Measurements from ENCODE around the gene ZNF217. TPM values are rescaled to one million over a fixed set of nuclear protein-coding genes. Genes with fewer than 3 reads are reported as not detected.
"Not testable (repeated sequence)": the region's sequence is repeated elsewhere in the genome, so short reads cannot be mapped to it uniquely, and the experiment has no call there.

Gene ZNF217
- total and polyA plus RNA-seq, 2 experiments from 2014 or later = 4.7 to 32.4 TPM

DNA sequence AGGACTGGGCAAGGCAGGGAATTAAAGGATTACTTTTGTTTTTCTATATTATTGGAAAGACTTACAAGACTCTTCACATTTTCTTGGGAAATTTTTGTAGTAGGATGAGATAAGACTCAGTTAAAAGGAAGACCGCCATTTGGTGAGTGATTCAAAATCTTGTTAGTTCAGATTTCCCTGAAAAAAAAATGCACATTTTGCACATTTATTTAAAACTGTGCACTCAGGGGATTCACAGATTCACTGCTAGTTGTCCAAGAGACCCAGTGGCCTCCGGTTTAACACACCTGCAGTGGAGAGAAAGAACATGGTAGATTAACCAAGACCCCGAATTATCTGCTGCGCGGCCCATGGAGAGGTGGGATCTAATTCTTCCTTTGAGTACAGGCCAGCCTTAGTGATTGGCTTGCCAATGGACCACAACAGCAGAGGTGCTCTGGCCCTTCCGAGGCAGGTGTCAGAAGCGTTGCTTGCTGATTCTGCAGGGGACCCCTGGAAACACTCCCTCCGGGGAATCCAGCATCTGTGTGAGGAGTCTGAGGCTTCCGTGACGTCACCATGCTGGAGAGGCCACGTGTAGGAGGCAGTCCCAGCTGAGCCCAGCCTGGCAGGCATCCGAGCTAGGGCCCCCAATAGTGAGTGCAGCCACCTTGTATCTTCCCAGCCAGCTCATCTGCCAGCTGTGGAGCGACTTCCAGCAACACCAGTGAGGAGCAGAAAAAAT lies 68.9 kb downstream of the ZNF217 start:
- TF ChIP-seq EZH2phosphoT487 (IDR thresholded peaks at IDR 0.05; ENCODE audit: low read depth, severe bottlenecking, unreplicated experiment) = no peak
- no peak for TF ChIP-seq EZH2 (IDR thresholded peaks at IDR 0.05; ENCODE audit: borderline replicate concordance)

GRCh38 chr20:53523615-53524014 lies 70.0 kb downstream of the ZNF217 start:
- H2AFZ ChIP-seq; H3K4me1 ChIP-seq (ENCODE audit: insufficient read depth); H3K4me2 ChIP-seq; H3K9me2 ChIP-seq (replicated peaks; ENCODE audit: insufficient read depth); H3K27ac ChIP-seq; H3K9me3 ChIP-seq (ENCODE audit: low read depth); H3K27me3 ChIP-seq; H3K36me3 ChIP-seq (replicated peaks; ENCODE audit: insufficient read depth, low read depth); H3K4me3 ChIP-seq; H3K79me2 ChIP-seq; H4K20me1 ChIP-seq (ENCODE audit: insufficient read depth, poor library complexity, severe bottlenecking); DNase-seq (ENCODE audit: low spot score): not testable (repeated sequence)
- WGBS (ENCODE audit: low lambda C conversion rate, missing lambda C conversion rate) = 97% methylated on average over 2 of the region's 2 CpGs

More for the DNA sequence above, 68.9 kb downstream of the ZNF217 start:
- H3K4me1 ChIP-seq (ENCODE audit: insufficient read depth) = no peaks in the 10 kb centered on the region
- no peaks in the 10 kb centered on the region for H3K9me2 ChIP-seq (replicated peaks; ENCODE audit: insufficient read depth)
- H3K79me2 ChIP-seq = no peaks in the 10 kb centered on the region
- H2AFZ ChIP-seq = no peak overlapping the region
- no peak for DNase-seq (ENCODE audit: low spot score)
- no peak overlapping the region for H3K4me2 ChIP-seq
- no peaks in the 10 kb centered on the region for H3K36me3 ChIP-seq (replicated peaks; ENCODE audit: insufficient read depth, low read depth)
- WGBS (ENCODE audit: low lambda C conversion rate, missing lambda C conversion rate) = 84% methylated on average over 13 of the region's 13 CpGs
- H3K4me3 ChIP-seq = no peak overlapping the region
- no peak overlapping the region for H3K27ac ChIP-seq
- H4K20me1 ChIP-seq (ENCODE audit: insufficient read depth, poor library complexity, severe bottlenecking) = no peaks in the 10 kb centered on the region
- no peaks in the 10 kb centered on the region for H3K9me3 ChIP-seq (ENCODE audit: low read depth)
- H3K27me3 ChIP-seq = no peaks in the 10 kb centered on the region

DNA sequence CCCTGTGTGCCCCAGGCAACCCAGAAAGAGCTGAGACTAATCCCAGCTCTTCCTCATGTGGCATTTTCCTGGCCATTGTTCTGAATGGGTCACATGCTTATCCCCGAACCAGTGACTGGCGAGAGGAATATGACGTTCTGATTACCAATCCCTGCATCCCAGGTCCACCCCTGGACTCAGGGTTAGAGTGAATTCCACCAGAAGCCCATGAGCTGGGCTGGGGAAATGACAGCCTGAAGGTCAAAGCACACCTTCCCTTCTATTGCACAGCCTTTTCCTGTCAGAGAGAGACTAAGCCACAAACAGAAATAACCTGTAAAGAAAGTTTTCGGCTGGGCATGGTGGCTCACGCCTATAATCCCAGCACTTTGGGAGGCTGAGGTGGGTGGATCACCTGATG lies 70.9 kb downstream of the ZNF217 start:
- Histone ChIP-seq H3K9me3 (ENCODE audit: low read depth) (no peaks in the 10 kb centered on the region), H3K4me2 (no peak overlapping the region), H4K20me1 (ENCODE audit: insufficient read depth, poor library complexity, severe bottlenecking) (no peaks in the 10 kb centered on the region), H3K4me3 (no peak overlapping the region), H3K27me3 (no peaks in the 10 kb centered on the region), H3K27ac (no peak overlapping the region), H2AFZ (no peak overlapping the region), H3K9me2 (replicated peaks; ENCODE audit: insufficient read depth) (no peaks in the 10 kb centered on the region), H3K4me1 (ENCODE audit: insufficient read depth) (no peaks in the 10 kb centered on the region), H3K36me3 (replicated peaks; ENCODE audit: insufficient read depth, low read depth) (no peaks in the 10 kb centered on the region), H3K79me2 (no peaks in the 10 kb centered on the region)
- 89% methylated on average over 5 of the region's 5 CpGs for WGBS (ENCODE audit: low lambda C conversion rate, missing lambda C conversion rate)
- no peak for DNase-seq (ENCODE audit: low spot score)
- TF ChIP-seq CTCF (IDR thresholded peaks at IDR 0.05; ENCODE audit: poor library complexity) (no peak), EZH2 (IDR thresholded peaks at IDR 0.05; ENCODE audit: borderline replicate concordance) (no peak), EZH2phosphoT487 (IDR thresholded peaks at IDR 0.05; ENCODE audit: low read depth, severe bottlenecking, unreplicated experiment) (no peak)

DNA sequence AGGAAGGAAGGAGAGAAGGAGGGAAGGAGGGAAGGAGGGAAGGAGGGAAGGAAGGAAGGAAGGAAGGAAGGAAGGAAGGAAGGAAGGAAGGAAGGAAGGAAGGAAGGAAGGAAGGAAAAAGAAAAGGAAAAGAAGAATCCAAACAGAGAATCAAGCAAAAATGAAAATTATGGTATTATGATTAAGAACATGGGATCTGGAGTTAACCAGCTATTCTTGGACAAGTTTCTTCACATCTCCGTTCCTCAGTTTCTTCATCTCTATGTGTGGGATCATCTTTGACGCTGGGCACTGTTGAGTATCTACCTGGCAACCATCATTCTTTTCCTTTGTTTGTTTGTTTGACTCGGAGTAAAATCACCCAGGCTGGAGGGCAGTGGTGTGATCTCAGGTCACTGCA lies 71.6 kb downstream of the ZNF217 start:
- Histone ChIP-seq H3K4me2 (no peak overlapping the region), H3K79me2 (no peaks in the 10 kb centered on the region), H3K27ac (no peak overlapping the region), H3K4me3 (no peak overlapping the region), H2AFZ (no peak overlapping the region), H3K36me3 (replicated peaks; ENCODE audit: insufficient read depth, low read depth) (no peaks in the 10 kb centered on the region), H3K9me2 (replicated peaks; ENCODE audit: insufficient read depth) (no peaks in the 10 kb centered on the region), H3K4me1 (ENCODE audit: insufficient read depth) (no peaks in the 10 kb centered on the region), H4K20me1 (ENCODE audit: insufficient read depth, poor library complexity, severe bottlenecking) (no peaks in the 10 kb centered on the region), H3K9me3 (ENCODE audit: low read depth) (no peaks in the 10 kb centered on the region), H3K27me3 (no peaks in the 10 kb centered on the region)
- TF ChIP-seq CTCF (IDR thresholded peaks at IDR 0.05; ENCODE audit: poor library complexity) (no peak), EZH2 (IDR thresholded peaks at IDR 0.05; ENCODE audit: borderline replicate concordance) (no peak), EZH2phosphoT487 (IDR thresholded peaks at IDR 0.05; ENCODE audit: low read depth, severe bottlenecking, unreplicated experiment) (no peak)
- WGBS (ENCODE audit: low lambda C conversion rate, missing lambda C conversion rate) = 89% methylated on average over 3 of the region's 3 CpGs
- DNase-seq (ENCODE audit: low spot score) = no peak

DNA sequence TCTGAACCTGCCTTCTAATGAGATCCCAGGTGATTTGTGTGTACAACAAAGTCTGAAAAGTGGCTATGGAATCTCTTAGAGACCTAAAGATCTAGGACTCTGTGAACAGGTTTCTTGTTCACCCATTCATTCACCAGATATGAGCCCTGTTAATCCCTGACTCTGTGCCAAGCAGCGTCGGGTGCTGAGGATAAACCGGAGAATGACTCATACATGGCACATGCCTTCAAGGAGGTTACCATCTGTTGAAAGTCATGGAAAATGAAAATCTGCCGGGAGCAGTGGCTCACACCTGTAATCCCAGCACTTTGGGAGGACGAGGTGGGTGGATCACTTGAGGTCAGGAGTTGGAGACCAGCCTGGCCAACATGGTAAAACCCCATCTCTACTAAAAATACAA lies 72.2 kb downstream of the ZNF217 start:
- H3K36me3 ChIP-seq (replicated peaks; ENCODE audit: insufficient read depth, low read depth); H3K4me2 ChIP-seq; H3K27me3 ChIP-seq; H3K27ac ChIP-seq; H3K9me2 ChIP-seq (replicated peaks; ENCODE audit: insufficient read depth); H3K4me3 ChIP-seq; H3K79me2 ChIP-seq; H2AFZ ChIP-seq; H3K9me3 ChIP-seq (ENCODE audit: low read depth); H3K4me1 ChIP-seq (ENCODE audit: insufficient read depth); H4K20me1 ChIP-seq (ENCODE audit: insufficient read depth, poor library complexity, severe bottlenecking); DNase-seq (ENCODE audit: low spot score): not testable (repeated sequence)
- WGBS (ENCODE audit: low lambda C conversion rate, missing lambda C conversion rate) = 82% methylated on average over 5 of the region's 5 CpGs

All from hepatocyte (in vitro differentiated cells).